Omental fat pad (tissue), 4 donors: ENCODE data around the gene PCDHA13. TPM values are rescaled to one million over a fixed set of nuclear protein-coding genes. Genes with fewer than 3 reads are reported as not detected.

Experiments
- ATAC-seq: fragments of 150-250 bp; one replicate; pipeline ENCODE4 v1.9.1; 2016; ENCODE audit warnings: mild to moderate bottlenecking, moderate library complexity; ENCODE audit not compliant: low FRiP score
- DNase-seq: peaks from one replicate; pipeline ENCODE4 v3.0.0-alpha.2; 2019; ENCODE audit warnings: low spot score
- CTCF ChIP-seq, 3 donors: fragments of 450-650 bp; IDR thresholded peaks; one replicate each; pipeline ENCODE4 v1.5.1; 2016 to 2017; ENCODE audit warnings: antibody characterized with exemption in 3 of 3, mild to moderate bottlenecking in 3 of 3, moderate library complexity in 2 of 3
- total RNA-seq, 4 donors: library from RNA; depleted of rRNA; stranded (reverse); fragments of >200 nt; gene quantifications; one replicate each; pipeline ENCODE4 v1.1.0, GENCODE V29; 2016

PCDHA13 gene
- total RNA-seq, 4 donors from 2014 or later = 0.96 to 1.4 (median 1.2) TPM

- ATAC-seq (no peak), DNase-seq (no peak)
- TF ChIP-seq CTCF (IDR thresholded peaks at IDR 0.05) = no peak
Observed at GRCh38 chr5:140883927-140884697, 2.2 kb downstream of the PCDHA13 start.

- ATAC-seq = no peak
- no peak for TF ChIP-seq CTCF (IDR thresholded peaks at IDR 0.05)
- DNase-seq = no peak
Observed at GRCh38 chr5:140916325-140916724, 34.4 kb downstream of the PCDHA13 start.

- DNase-seq = no peak
- ATAC-seq = no peak
- TF ChIP-seq CTCF (IDR thresholded peaks at IDR 0.05) = no peak
Observed at GRCh38 chr5:140923601-140924000, 41.7 kb downstream of the PCDHA13 start.

- TF ChIP-seq CTCF (IDR thresholded peaks at IDR 0.05) = no peak
- DNase-seq (no peak), ATAC-seq (peak; percentile 86)
Observed at GRCh38 chr5:140925806-140926442, 44.0 kb downstream of the PCDHA13 start, which contains the start of gene PCDHAC1. Gene PCDHAC1 (plus strand): TSS chr5:140926299. CDS start chr5:140926893, 594 bp downstream.

- TF ChIP-seq CTCF (IDR thresholded peaks at IDR 0.05) = peak in 1 of 3 donors; percentile 21
- ATAC-seq = peak; percentile 99
- peak; percentile 63 for DNase-seq
Observed at GRCh38 chr5:140926443-140927227, 44.7 kb downstream of the PCDHA13 start.

GRCh38 chr5:140927228-140927573 lies 45.3 kb downstream of the PCDHA13 start:
- DNase-seq (no peak), ATAC-seq (peak; percentile 31)
- TF ChIP-seq CTCF (IDR thresholded peaks at IDR 0.05) = no peak

Other genes starting within 250 kb of the PCDHA13 start
- 100 to 1,000 TPM; 129 to 173 (median 158) TPM for gene CD14, start 248.9 kb upstream of the PCDHA13 start, total RNA-seq
- 10 to 100 TPM; 18.7 to 96.9 (median 29.8) TPM for gene TMCO6, start 242.7 kb upstream of the PCDHA13 start, total RNA-seq
- 10 to 100 TPM; 39.3 to 79.3 (median 62.2) TPM for gene NDUFA2, start 234.5 kb upstream of the PCDHA13 start, total RNA-seq
- gene IK, start 234.3 kb upstream of the PCDHA13 start, total RNA-seq = 100 to 1,000 TPM in 2 of 4 donors, 10 to 100 TPM in 2; 76.0 to 129 (median 105) TPM
- gene WDR55, start 217.2 kb upstream of the PCDHA13 start, total RNA-seq = 10 to 100 TPM; 21.2 to 29.9 (median 25.2) TPM
- 1 to 10 TPM in 2 of 4 donors, under 1 TPM in 2; 0.84 to 2.5 (median 1.3) TPM for gene DND1, start 208.5 kb upstream of the PCDHA13 start, total RNA-seq
- 10 to 100 TPM; 49.6 to 76.6 (median 58.8) TPM for gene HARS1, start 190.8 kb upstream of the PCDHA13 start, total RNA-seq
- gene HARS2, start 190.7 kb upstream of the PCDHA13 start, total RNA-seq = 10 to 100 TPM; 11.9 to 30.9 (median 20.6) TPM
- gene ZMAT2, start 181.7 kb upstream of the PCDHA13 start, total RNA-seq = 10 to 100 TPM; 38.3 to 49.6 (median 47.0) TPM
- gene PCDHA1, start 96.0 kb upstream of the PCDHA13 start, total RNA-seq = not detected
- under 1 TPM in 3 of 4 donors, not detected in 1; 0.12 to 0.93 (median 0.47) TPM for gene PCDHA2, start 87.3 kb upstream of the PCDHA13 start, total RNA-seq
- gene PCDHA3, start 81.1 kb upstream of the PCDHA13 start, total RNA-seq = 1 to 10 TPM in 1 of 4 donors, under 1 TPM in 3; 0.25 to 3.1 (median 0.56) TPM
- gene PCDHA4, start 75.1 kb upstream of the PCDHA13 start, total RNA-seq = 1 to 10 TPM in 3 of 4 donors, under 1 TPM in 1; 0.60 to 1.5 (median 1.1) TPM
- gene PCDHA5, start 60.5 kb upstream of the PCDHA13 start, total RNA-seq = under 1 TPM in 3 of 4 donors, not detected in 1; 0.31 to 0.47 (median 0.46) TPM
- gene PCDHA6, start 54.2 kb upstream of the PCDHA13 start, total RNA-seq = 1 to 10 TPM in 2 of 4 donors, under 1 TPM in 2; 0.12 to 1.5 (median 0.99) TPM
- gene PCDHA7, start 47.9 kb upstream of the PCDHA13 start, total RNA-seq = 1 to 10 TPM in 2 of 4 donors, under 1 TPM in 2; 0.12 to 1.4 (median 0.86) TPM
- gene PCDHA8, start 40.9 kb upstream of the PCDHA13 start, total RNA-seq = under 1 TPM; 0.13 to 0.79 (median 0.35) TPM
- under 1 TPM in 3 of 4 donors, not detected in 1; 0.44 to 0.79 (median 0.56) TPM for gene PCDHA9, start 33.7 kb upstream of the PCDHA13 start, total RNA-seq
- gene PCDHA10, start 26.2 kb upstream of the PCDHA13 start, total RNA-seq = 1 to 10 TPM in 2 of 4 donors, under 1 TPM in 2; 0.48 to 2.5 (median 1.5) TPM
- gene PCDHA11, start 13.2 kb upstream of the PCDHA13 start, total RNA-seq = 1 to 10 TPM in 1 of 4 donors, under 1 TPM in 3; 0.16 to 1.2 (median 0.49) TPM
- gene PCDHA12, start 6.8 kb upstream of the PCDHA13 start, total RNA-seq = 1 to 10 TPM in 2 of 4 donors, under 1 TPM in 2; 0.69 to 4.9 (median 1.1) TPM
- gene PCDHAC1, start 44.2 kb downstream of the PCDHA13 start, total RNA-seq = 1 to 10 TPM in 2 of 4 donors, under 1 TPM in 2; 0.47 to 2.1 (median 0.87) TPM
- gene PCDHAC2, start 84.4 kb downstream of the PCDHA13 start, total RNA-seq = 10 to 100 TPM in 1 of 4 donors, 1 to 10 TPM in 3; 3.1 to 10.0 (median 3.8) TPM
- gene PCDHB1, start 169.2 kb downstream of the PCDHA13 start, total RNA-seq = under 1 TPM in 2 of 4 donors, not detected in 2; under 0.01 to 0.09 TPM
- gene PCDHB2, start 212.5 kb downstream of the PCDHA13 start, total RNA-seq = 1 to 10 TPM; 2.2 to 4.9 (median 2.8) TPM
- gene PCDHB3, start 218.3 kb downstream of the PCDHA13 start, total RNA-seq = 1 to 10 TPM; 1.4 to 4.4 (median 1.9) TPM
- gene PCDHB4, start 239.7 kb downstream of the PCDHA13 start, total RNA-seq = 1 to 10 TPM; 1.2 to 6.9 (median 3.2) TPM